ENCODE data around the gene STRIT1.

STRIT1 gene

DNA sequence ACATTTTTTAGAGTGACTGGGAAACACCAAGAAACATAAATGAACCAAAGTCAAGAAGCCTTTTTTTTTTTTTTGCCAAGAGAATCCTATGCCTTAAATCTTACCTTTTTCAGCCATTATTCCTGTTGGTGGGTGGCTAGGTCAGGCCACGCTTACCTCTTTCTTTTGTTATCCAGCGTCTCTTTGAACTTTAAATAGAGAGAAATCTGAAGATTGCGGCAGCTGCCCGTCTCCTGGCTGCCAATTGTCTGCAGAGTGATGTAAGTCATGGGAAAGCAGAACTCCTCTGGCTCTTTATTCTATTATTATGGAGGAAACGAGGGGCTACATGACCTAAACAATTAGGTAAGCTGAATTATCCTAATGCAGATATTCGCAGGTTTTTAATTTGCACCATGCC is at the start of gene STRIT1:
Gene STRIT1 (minus strand): TSS at position 168 of the 400 bp plus-strand sequence.
- TF ChIP-seq GATA1 (IDR thresholded peaks at IDR 0.05; ENCODE audit: low read depth, low read length) (no peak), POLR2A (IDR thresholded peaks at IDR 0.05; ENCODE audit: low read length) (no peak)
- DNase-seq, result no peak

DNA sequence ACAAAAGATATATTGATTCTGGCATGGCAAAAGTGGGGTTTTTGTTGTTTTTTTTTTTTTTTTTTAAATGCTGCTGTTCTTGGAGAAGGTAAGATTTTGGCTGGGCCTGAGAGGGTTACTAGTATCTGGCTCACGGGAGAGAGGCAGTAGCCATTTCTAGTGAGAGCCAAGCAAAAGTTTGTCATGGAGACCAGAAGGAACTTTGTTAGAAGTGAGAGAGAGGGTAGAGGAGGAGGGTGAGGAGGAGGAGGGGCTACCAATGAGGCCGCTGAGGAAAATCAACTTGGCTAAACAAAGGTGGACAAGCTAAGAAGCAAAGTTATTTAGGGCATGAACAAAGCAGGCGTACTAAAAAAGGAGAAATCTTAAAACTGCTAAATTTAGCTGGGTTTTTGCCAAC is 48.9 kb upstream of the STRIT1 start:
- TF ChIP-seq POLR2A (IDR thresholded peaks at IDR 0.05; ENCODE audit: low read length) (no peak), GATA1 (IDR thresholded peaks at IDR 0.05; ENCODE audit: low read depth, low read length) (no peak)
- no peak for DNase-seq

DNA sequence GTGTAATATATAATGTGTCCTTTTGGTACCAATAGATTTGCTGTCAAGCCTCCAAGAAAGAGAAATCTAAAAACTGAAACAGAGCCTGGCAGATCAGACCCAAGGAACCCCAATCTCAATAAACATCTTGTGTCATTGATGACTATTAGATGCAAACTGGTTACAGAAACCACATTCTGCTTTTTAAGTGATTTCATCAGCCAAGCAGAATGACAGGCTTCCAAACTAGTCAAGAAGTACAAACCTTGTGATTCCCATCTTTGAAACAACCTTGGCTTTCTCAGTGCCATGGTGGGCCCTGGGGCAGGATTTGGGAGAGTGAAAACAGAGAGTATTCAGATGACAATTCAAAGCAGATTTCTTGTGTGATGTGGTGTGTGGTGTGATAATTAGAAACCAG is 45.6 kb upstream of the STRIT1 start:
- no peak for DNase-seq
- TF ChIP-seq POLR2A (IDR thresholded peaks at IDR 0.05; ENCODE audit: low read length) (no peak), GATA1 (IDR thresholded peaks at IDR 0.05; ENCODE audit: low read depth, low read length) (no peak)

DNA sequence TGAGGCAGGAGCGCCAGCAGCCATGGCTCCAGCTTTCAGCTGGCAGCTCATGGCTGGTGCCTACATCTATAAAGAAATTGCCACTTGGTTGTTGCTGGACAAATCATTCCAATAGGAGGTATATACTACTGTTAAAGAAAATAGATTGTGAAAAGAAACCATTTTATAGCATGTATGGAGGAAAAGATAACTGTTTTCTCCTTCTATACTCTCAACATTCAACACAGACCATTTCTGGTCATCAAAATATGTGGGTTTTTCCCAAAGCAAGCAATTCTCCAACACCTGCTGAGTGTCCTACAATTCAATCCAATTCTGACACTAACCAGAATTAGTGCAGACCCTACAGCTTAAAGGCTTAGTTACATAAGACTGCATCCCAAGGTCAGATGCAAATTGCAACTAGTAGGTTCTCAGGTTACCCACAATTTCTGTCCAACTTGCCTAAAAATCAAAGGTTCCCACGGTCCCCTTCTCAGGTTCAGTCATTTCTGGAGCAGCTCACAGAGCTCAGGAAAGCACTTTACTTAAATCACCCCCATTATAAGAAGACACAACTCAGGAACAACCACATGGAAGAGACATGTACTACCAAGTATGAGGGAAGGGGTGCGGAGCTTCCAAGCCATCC is 42.4 kb upstream of the STRIT1 start:
- DNase-seq, result no peak
- TF ChIP-seq GATA1 (IDR thresholded peaks at IDR 0.05; ENCODE audit: low read depth, low read length), result no peak
- no peak for TF ChIP-seq POLR2A (IDR thresholded peaks at IDR 0.05; ENCODE audit: low read length)

DNA sequence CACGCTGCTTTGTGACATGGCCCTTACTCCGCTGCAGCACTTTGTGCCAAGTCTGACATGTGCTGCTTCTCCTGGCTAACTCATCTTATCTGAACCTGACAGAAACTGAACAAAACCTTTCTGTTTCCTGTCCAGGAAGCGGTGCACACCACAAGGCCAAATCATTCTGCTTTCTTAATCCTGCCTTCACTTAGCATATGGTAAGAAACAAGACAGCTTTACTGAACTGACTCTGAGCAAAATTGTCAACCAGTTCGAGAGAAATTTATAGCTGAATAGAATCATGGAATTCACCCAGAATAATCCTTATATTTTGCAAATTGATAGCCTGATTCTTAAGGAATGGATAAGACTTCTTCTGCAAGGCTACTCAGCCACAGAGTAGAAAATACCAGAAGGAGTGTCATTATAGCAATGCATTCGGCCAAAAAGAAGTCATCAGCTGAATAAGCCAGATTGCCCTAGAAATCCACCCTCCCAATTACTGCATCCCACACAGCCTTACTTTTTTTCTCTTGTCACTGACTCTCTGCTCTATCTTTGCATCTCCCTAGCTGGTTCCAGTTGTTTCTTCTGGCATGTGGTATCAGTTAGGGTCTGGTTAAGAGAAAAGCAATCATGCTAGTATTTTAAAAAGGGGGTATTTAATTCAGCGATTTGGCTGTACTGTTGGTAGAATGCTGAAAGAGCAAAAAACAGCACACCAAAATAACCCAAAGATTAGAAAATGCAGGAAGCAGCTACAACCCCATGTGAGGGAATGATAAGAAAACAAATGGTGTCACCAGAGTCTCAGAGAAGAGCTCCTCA is 41.6 kb upstream of the STRIT1 start:
- DNase-seq, result peak; percentile 55 to 85
- TF ChIP-seq GATA1 (IDR thresholded peaks at IDR 0.05; ENCODE audit: low read depth, low read length) (no peak), POLR2A (IDR thresholded peaks at IDR 0.05; ENCODE audit: low read length) (peak; percentile 31)

DNA sequence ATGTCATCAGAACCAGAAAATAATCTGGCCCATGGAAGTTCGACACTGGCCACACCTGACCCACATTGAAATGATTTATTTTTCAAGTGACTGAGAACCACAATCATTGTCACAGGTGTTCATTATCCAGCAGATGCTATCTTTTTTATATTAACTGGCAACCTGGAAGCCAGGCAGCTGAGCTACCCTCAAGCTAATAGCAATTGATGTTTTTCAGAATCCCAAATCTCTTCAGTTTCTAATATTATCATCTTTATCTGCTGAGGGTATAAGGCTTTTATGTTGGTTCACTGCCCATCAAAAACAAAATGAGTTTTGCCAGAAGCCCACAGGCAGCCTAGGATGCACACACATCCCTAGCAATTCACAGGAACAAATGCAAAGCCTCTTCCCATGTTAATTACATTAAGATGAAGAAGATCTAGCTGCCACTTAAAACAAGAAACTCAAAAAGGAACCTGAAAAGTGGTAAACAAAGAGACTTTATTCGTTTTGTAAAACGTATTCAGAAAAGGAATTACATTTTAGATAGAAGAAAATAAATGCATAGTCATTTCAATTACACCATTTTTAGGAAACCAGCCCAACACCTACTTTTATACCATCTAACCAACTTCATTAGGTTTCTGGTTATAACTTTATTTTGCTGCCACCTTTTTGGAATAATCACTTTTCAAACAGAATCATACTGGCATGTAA is 40.9 kb upstream of the STRIT1 start:
- TF ChIP-seq POLR2A (IDR thresholded peaks at IDR 0.05; ENCODE audit: low read length), result no peak
- TF ChIP-seq GATA1 (IDR thresholded peaks at IDR 0.05; ENCODE audit: low read depth, low read length), result no peak
- DNase-seq, result no peak

DNA sequence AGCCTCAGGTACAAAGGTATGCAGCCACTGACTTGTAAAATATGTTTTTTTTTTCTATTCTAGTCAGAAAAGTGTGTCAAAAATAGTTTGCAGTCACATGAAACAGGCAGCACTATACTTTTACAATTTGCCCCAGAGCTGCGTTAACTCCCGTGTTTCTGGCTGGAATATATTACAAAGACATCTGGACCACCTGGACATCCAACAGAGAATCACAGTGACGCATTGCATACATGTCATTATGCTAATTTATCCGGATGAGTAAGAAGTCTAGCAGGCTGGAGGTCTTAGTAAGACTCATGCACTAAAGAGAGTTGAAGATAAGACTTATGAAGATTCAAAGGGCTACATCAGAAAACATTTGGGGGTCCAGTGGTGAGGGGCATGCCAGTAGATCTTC is 39.2 kb upstream of the STRIT1 start:
- TF ChIP-seq POLR2A (IDR thresholded peaks at IDR 0.05; ENCODE audit: low read length), result no peak
- no peak for TF ChIP-seq GATA1 (IDR thresholded peaks at IDR 0.05; ENCODE audit: low read depth, low read length)
- DNase-seq, result no peak

DNA sequence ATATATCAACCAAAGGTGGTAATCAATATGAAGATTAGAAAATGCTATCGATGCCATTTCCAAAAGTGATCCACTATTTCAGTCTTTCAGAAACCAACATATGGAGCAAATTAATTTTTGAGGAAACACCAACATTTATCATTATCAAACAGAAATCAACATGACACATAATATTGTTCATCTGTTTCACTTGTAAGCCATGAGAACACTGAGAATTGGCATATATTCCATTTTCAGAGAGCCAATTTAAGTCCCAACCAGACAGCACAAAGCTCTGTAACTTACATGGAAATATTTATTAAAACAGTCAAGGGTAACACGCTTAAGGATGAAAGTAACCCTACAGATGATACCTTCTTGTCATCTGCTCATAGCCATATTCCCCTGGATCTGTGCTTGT is 37.6 kb upstream of the STRIT1 start:
- TF ChIP-seq POLR2A (IDR thresholded peaks at IDR 0.05; ENCODE audit: low read length), result no peak
- TF ChIP-seq GATA1 (IDR thresholded peaks at IDR 0.05; ENCODE audit: low read depth, low read length), result no peak
- no peak for DNase-seq

DNA sequence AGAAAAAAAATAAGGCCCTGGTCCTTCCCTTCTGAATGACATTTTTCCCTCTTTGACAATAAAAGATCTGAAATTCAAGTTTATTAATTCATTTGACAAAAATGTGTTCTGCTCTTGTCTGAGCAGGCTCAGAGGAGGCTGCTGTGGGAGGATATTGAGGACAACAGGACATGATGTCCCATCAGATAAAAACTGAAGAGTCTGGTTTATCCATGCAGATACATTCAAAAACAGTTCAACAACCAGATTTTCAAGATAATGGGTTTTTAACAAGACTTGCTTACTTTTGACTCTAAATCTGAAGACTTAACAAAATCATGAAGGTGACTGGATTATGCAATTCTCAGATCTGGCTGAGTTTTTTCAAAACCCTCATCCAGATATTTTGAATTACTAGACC is 36.9 kb upstream of the STRIT1 start:
- TF ChIP-seq POLR2A (IDR thresholded peaks at IDR 0.05; ENCODE audit: low read length) (no peak), GATA1 (IDR thresholded peaks at IDR 0.05; ENCODE audit: low read depth, low read length) (no peak)
- no peak for DNase-seq

DNA sequence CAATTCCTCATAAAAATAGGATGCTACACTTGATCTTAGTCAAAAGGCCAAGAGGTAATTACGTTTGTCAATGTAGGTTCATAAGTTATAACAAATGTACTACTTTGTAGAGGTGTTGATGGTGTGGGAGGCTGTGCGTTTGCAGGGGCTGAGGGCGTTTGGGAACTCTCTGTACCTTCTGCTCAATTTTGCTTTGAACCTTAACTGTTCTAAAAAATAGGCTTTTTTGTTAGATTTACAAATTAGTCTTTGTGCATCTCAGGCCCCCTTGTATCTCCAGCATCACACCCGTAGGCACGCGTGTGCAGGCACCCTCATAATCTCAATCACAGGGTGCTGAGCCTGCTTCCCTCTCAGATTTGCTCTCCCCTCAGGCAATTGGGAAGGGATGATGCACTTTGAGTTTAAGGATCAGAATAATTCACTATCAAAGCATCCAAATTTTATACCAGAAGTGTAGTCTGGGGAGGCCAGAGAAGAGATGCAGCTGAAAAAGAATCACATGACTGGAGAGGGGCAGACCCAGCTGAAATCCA is 36.1 kb upstream of the STRIT1 start:
- DNase-seq, result no peak
- no peak for TF ChIP-seq GATA1 (IDR thresholded peaks at IDR 0.05; ENCODE audit: low read depth, low read length)
- no peak for TF ChIP-seq POLR2A (IDR thresholded peaks at IDR 0.05; ENCODE audit: low read length)

DNA sequence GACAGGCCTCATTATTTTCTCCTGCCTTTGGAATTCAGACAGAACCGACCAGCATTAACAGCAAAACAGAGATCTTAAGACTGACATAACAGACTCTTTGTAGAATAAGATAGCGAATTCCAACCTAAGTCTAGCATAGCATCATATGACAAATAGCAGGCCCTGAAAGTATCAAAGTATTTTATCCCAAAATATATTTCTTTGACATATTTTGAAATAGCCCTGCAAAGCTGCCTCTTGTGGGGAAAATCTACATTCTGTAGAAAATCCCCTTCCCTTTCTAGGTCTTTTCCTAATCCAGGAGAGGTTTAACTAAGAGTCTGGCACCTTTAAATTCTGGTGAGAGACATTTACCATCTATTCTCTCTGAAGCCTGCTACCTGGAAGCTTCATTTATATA is 34.4 kb upstream of the STRIT1 start:
- DNase-seq, result no peak

DNA sequence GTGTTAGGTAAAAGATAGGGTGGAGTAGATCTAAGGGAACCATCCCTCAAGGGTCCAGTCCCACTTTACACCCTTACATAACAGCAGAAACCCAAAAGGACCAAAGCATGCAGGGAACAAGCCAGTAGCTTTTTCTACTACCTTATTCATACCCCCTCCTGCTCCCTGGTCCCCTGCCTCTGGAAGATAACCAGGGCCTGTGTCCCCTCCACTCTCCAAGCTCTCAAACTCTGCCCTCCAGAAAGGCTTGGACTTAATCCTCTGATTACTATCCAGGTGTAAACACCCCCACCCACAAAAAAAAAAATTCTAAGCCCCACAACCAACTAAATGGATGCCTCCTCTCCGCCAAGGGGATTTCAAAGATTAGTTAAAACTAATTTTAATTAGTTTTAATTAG is 33.9 kb upstream of the STRIT1 start:
- DNase-seq, result no peak
- TF ChIP-seq GATA1 (IDR thresholded peaks at IDR 0.05; ENCODE audit: low read depth, low read length) (no peak), POLR2A (IDR thresholded peaks at IDR 0.05; ENCODE audit: low read length) (no peak)

More for the DNA sequence above, 34.4 kb upstream of the STRIT1 start:
- no peak for TF ChIP-seq POLR2A (IDR thresholded peaks at IDR 0.05; ENCODE audit: low read length)
- TF ChIP-seq GATA1 (IDR thresholded peaks at IDR 0.05; ENCODE audit: low read depth, low read length), result no peak

DNA sequence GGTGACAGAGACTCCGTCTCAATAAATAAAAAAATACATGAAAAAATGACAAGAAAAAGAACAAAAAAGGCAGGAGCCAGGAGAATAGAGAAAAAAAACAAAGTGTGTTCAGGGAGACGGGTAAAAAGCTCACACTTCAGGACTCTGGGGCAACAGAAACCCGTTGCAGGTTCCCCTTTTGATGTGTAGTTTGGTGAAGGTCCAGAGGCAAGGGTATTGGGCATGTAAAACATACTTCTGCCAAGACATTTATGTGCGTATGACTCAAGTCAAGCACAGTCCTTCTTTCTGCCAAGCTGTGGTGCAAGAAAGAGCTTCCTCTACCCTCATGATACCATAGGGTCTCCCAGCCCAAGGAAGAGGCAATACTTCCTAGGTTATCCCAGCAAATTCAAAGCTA is 33.4 kb upstream of the STRIT1 start:
- TF ChIP-seq GATA1 (IDR thresholded peaks at IDR 0.05; ENCODE audit: low read depth, low read length) (no peak), POLR2A (IDR thresholded peaks at IDR 0.05; ENCODE audit: low read length) (no peak)
- no peak for DNase-seq

DNA sequence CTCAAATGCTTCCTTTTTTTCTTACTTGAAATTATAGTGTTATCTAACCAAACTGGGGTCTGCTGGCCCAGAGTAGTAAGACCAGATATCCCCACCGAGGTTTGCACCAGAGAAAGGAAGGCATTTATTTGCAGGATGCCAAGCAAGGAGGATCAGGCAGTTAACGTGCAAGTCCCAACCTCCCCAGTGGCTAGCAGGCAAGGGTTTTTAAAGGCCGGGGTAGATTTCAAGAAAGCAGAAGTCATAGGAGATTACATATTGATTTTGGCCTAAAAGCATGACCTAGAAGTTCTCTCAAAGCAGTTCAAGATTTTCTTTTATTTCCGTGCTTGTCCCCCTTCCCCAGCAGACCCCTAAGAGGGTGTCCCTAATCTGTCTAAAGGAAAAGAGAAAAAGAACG is 32.8 kb upstream of the STRIT1 start:
- TF ChIP-seq POLR2A (IDR thresholded peaks at IDR 0.05; ENCODE audit: low read length) (no peak), GATA1 (IDR thresholded peaks at IDR 0.05; ENCODE audit: low read depth, low read length) (no peak)
- no peak for DNase-seq

Data from erythroblast (primary cell).